Measurements from ENCODE around the gene SUPV3L1. TPM values are rescaled to one million over a fixed set of nuclear protein-coding genes. Genes with fewer than 3 reads are reported as not detected.

SUPV3L1 gene
- total and polyA plus RNA-seq, 9 donors: 22.3 to 30.2 (median 25.0) TPM

GRCh38 chr10:69239816-69240434, 59.9 kb downstream of the SUPV3L1 start:
- H3K27ac ChIP-seq (ENCODE audit: low read length): no peak overlapping the region
- DNase-seq: no peak
- no peaks in the 10 kb centered on the region for H3K27me3 ChIP-seq (ENCODE audit: control insufficient read depth, insufficient read depth, low read length)
- WGBS (ENCODE audit: insufficient coverage): 75% methylated on average over 5 of the region's 6 CpGs
- no peaks in the 10 kb centered on the region for H3K4me1 ChIP-seq (ENCODE audit: control insufficient read depth, insufficient read depth, low read length)
- no peaks in the 10 kb centered on the region for H3K9me3 ChIP-seq (replicated peaks; ENCODE audit: control insufficient read depth, low read depth, low read length)
- no peak overlapping the region for H3K4me3 ChIP-seq (ENCODE audit: low read length)
- H3K36me3 ChIP-seq (ENCODE audit: control insufficient read depth, insufficient read depth, low read length): no peaks in the 10 kb centered on the region

GRCh38 chr10:69240455-69240854, 60.4 kb downstream of the SUPV3L1 start:
- Histone ChIP-seq H3K36me3 (ENCODE audit: control insufficient read depth, insufficient read depth, low read length) (no peaks in the 10 kb centered on the region), H3K27me3 (ENCODE audit: control insufficient read depth, insufficient read depth, low read length) (no peaks in the 10 kb centered on the region), H3K4me3 (ENCODE audit: low read length) (no peak overlapping the region), H3K4me1 (ENCODE audit: control insufficient read depth, insufficient read depth, low read length) (no peaks in the 10 kb centered on the region), H3K9me3 (replicated peaks; ENCODE audit: control insufficient read depth, low read depth, low read length) (no peaks in the 10 kb centered on the region), H3K27ac (ENCODE audit: low read length) (no peak overlapping the region)
- WGBS (ENCODE audit: insufficient coverage): 89% methylated on average over 10 of the region's 11 CpGs
- DNase-seq: no peak

- Histone ChIP-seq H3K9me3 (replicated peaks; ENCODE audit: control insufficient read depth, low read depth, low read length) (no peaks in the 10 kb centered on the region), H3K36me3 (ENCODE audit: control insufficient read depth, insufficient read depth, low read length) (no peaks in the 10 kb centered on the region), H3K4me1 (ENCODE audit: control insufficient read depth, insufficient read depth, low read length) (no peaks in the 10 kb centered on the region), H3K4me3 (ENCODE audit: low read length) (no peak overlapping the region), H3K27ac (ENCODE audit: low read length) (no peak overlapping the region), H3K27me3 (ENCODE audit: control insufficient read depth, insufficient read depth, low read length) (no peaks in the 10 kb centered on the region)
- DNase-seq: no peak
- 70% methylated on average over 4 of the region's 7 CpGs for WGBS (ENCODE audit: insufficient coverage)
Measured at GRCh38 chr10:69241575-69241974, 61.5 kb downstream of the SUPV3L1 start.

GRCh38 chr10:69242040-69242851, 62.2 kb downstream of the SUPV3L1 start:
- Histone ChIP-seq H3K9me3 (replicated peaks; ENCODE audit: control insufficient read depth, low read depth, low read length) (no peaks in the 10 kb centered on the region), H3K4me3 (ENCODE audit: low read length) (no peak overlapping the region), H3K4me1 (ENCODE audit: control insufficient read depth, insufficient read depth, low read length) (no peaks in the 10 kb centered on the region), H3K27ac (ENCODE audit: low read length) (no peak overlapping the region), H3K36me3 (ENCODE audit: control insufficient read depth, insufficient read depth, low read length) (no peaks in the 10 kb centered on the region), H3K27me3 (ENCODE audit: control insufficient read depth, insufficient read depth, low read length) (no peaks in the 10 kb centered on the region)
- DNase-seq: no peak
- 90% methylated on average over 6 of the region's 11 CpGs for WGBS (ENCODE audit: insufficient coverage)

- WGBS (ENCODE audit: insufficient coverage): 80% methylated on average over 2 of the region's 5 CpGs
- peak; percentile 15 for DNase-seq
- Histone ChIP-seq H3K27me3 (ENCODE audit: control insufficient read depth, insufficient read depth, low read length) (no peaks in the 10 kb centered on the region), H3K36me3 (ENCODE audit: control insufficient read depth, insufficient read depth, low read length) (no peaks in the 10 kb centered on the region), H3K4me3 (ENCODE audit: low read length) (no peak overlapping the region), H3K9me3 (replicated peaks; ENCODE audit: control insufficient read depth, low read depth, low read length) (no peaks in the 10 kb centered on the region), H3K27ac (ENCODE audit: low read length) (no peak overlapping the region), H3K4me1 (ENCODE audit: control insufficient read depth, insufficient read depth, low read length) (no peaks in the 10 kb centered on the region)
Measured at GRCh38 chr10:69242852-69243212, 62.8 kb downstream of the SUPV3L1 start.

- H3K9me3 ChIP-seq (replicated peaks; ENCODE audit: control insufficient read depth, low read depth, low read length): no peaks in the 10 kb centered on the region
- H3K4me3 ChIP-seq (ENCODE audit: low read length): no peak overlapping the region
- H3K27me3 ChIP-seq (ENCODE audit: control insufficient read depth, insufficient read depth, low read length): no peaks in the 10 kb centered on the region
- no peak overlapping the region for H3K27ac ChIP-seq (ENCODE audit: low read length)
- DNase-seq: no peak
- 90% methylated on average over 7 of the region's 10 CpGs for WGBS (ENCODE audit: insufficient coverage)
- no peaks in the 10 kb centered on the region for H3K36me3 ChIP-seq (ENCODE audit: control insufficient read depth, insufficient read depth, low read length)
- H3K4me1 ChIP-seq (ENCODE audit: control insufficient read depth, insufficient read depth, low read length): no peaks in the 10 kb centered on the region
Measured at GRCh38 chr10:69243817-69244216, 63.8 kb downstream of the SUPV3L1 start.

- no peak overlapping the region for H3K27ac ChIP-seq (ENCODE audit: low read length)
- no peaks in the 10 kb centered on the region for H3K27me3 ChIP-seq (ENCODE audit: control insufficient read depth, insufficient read depth, low read length)
- no peaks in the 10 kb centered on the region for H3K36me3 ChIP-seq (ENCODE audit: control insufficient read depth, insufficient read depth, low read length)
- 80% methylated on average over 1 of the region's 5 CpGs for WGBS (ENCODE audit: insufficient coverage)
- H3K4me3 ChIP-seq (ENCODE audit: low read length): no peak overlapping the region
- no peaks in the 10 kb centered on the region for H3K4me1 ChIP-seq (ENCODE audit: control insufficient read depth, insufficient read depth, low read length)
- no peaks in the 10 kb centered on the region for H3K9me3 ChIP-seq (replicated peaks; ENCODE audit: control insufficient read depth, low read depth, low read length)
- no peak for DNase-seq
Measured at GRCh38 chr10:69246036-69246435, 66.0 kb downstream of the SUPV3L1 start.

- no peak overlapping the region for H3K4me3 ChIP-seq (ENCODE audit: low read length)
- no peaks in the 10 kb centered on the region for H3K4me1 ChIP-seq (ENCODE audit: control insufficient read depth, insufficient read depth, low read length)
- H3K36me3 ChIP-seq (ENCODE audit: control insufficient read depth, insufficient read depth, low read length): no peaks in the 10 kb centered on the region
- no peaks in the 10 kb centered on the region for H3K9me3 ChIP-seq (replicated peaks; ENCODE audit: control insufficient read depth, low read depth, low read length)
- no peak overlapping the region for H3K27ac ChIP-seq (ENCODE audit: low read length)
- WGBS (ENCODE audit: insufficient coverage): 88% methylated on average over 9 of the region's 14 CpGs
- no peaks in the 10 kb centered on the region for H3K27me3 ChIP-seq (ENCODE audit: control insufficient read depth, insufficient read depth, low read length)
- DNase-seq: no peak
Measured at GRCh38 chr10:69246581-69247312, 66.7 kb downstream of the SUPV3L1 start.

GRCh38 chr10:69247313-69247710, 67.3 kb downstream of the SUPV3L1 start:
- Histone ChIP-seq H3K4me1 (ENCODE audit: control insufficient read depth, insufficient read depth, low read length) (no peaks in the 10 kb centered on the region), H3K4me3 (ENCODE audit: low read length) (no peak overlapping the region), H3K27me3 (ENCODE audit: control insufficient read depth, insufficient read depth, low read length) (no peaks in the 10 kb centered on the region), H3K27ac (ENCODE audit: low read length) (no peak overlapping the region), H3K36me3 (ENCODE audit: control insufficient read depth, insufficient read depth, low read length) (no peaks in the 10 kb centered on the region), H3K9me3 (replicated peaks; ENCODE audit: control insufficient read depth, low read depth, low read length) (no peaks in the 10 kb centered on the region)
- DNase-seq: no peak
- 88% methylated on average over 12 of the region's 13 CpGs for WGBS (ENCODE audit: insufficient coverage)

GRCh38 chr10:69248117-69248730, 68.2 kb downstream of the SUPV3L1 start:
- WGBS (ENCODE audit: insufficient coverage): 82% methylated on average over 14 of the region's 24 CpGs
- no peaks in the 10 kb centered on the region for H3K9me3 ChIP-seq (replicated peaks; ENCODE audit: control insufficient read depth, low read depth, low read length)
- H3K27ac ChIP-seq (ENCODE audit: low read length): no peak overlapping the region
- no peak for DNase-seq
- H3K4me3 ChIP-seq (ENCODE audit: low read length): no peak overlapping the region
- no peaks in the 10 kb centered on the region for H3K27me3 ChIP-seq (ENCODE audit: control insufficient read depth, insufficient read depth, low read length)
- no peaks in the 10 kb centered on the region for H3K36me3 ChIP-seq (ENCODE audit: control insufficient read depth, insufficient read depth, low read length)
- no peaks in the 10 kb centered on the region for H3K4me1 ChIP-seq (ENCODE audit: control insufficient read depth, insufficient read depth, low read length)
